Left lung (tissue), 10 donors: ENCODE measurements around the gene SV2B. TPM values are rescaled to one million over a fixed set of nuclear protein-coding genes. Genes with fewer than 3 reads are reported as not detected.

ENCODE experiments used
- ATAC-seq: fragments of 200-7000 bp; cut with Tn5 transposase; one replicate; pipeline ENCODE4 v1.9.1; 2020; ENCODE audit warnings: moderate library complexity
- DNase-seq, 4 donors: peaks; one replicate each; pipeline ENCODE4 v3.0.0-alpha.2; 2013 to 2020
- H3K27ac ChIP-seq, 2 donors: fragments of 200-600 bp; sonication (generic) in 1 of 2; one replicate each; pipeline versions ENCODE4 v1.5.0 to v1.8.0; 2020 to 2021
- H3K27me3 ChIP-seq, 2 donors: fragments of 200-600 bp; sonication (generic) in 1 of 2; one replicate each; pipeline versions ENCODE4 v1.5.0 to v1.8.0; 2020 to 2021
- H3K36me3 ChIP-seq, 2 donors: fragments of 200-600 bp; sonication (generic) in 1 of 2; one replicate each; pipeline versions ENCODE4 v1.5.0 to v1.8.0; 2020 to 2021
- H3K4me1 ChIP-seq, 2 donors: fragments of 200-600 bp; one replicate each; pipeline ENCODE4 v1.8.0; 2021
- H3K4me3 ChIP-seq, 2 donors: fragments of 200-600 bp; sonication (generic) in 1 of 2; one replicate each; pipeline versions ENCODE4 v1.5.0 to v1.8.0; 2020 to 2021; ENCODE audit warnings: mild to moderate bottlenecking in 1 of 2
- H3K9me3 ChIP-seq, 2 donors: fragments of 200-600 bp; sonication (generic) in 1 of 2; one replicate each; pipeline versions ENCODE4 v1.5.0 to v1.8.0; 2020 to 2021
- intact Hi-C, 2 donors: fragments of 100-400 bp; cut with DNase I; formaldehyde crosslinking; loops; one replicate each; pipeline versions ENCODE4 v1.11.2 to v1.14.2; 2022
- polyA plus RNA-seq, 6 donors: library from polyadenylated mRNA; unstranded; fragments of 120-200 nt; gene quantifications; one replicate each; pipeline ENCODE4 v1.2.1, GENCODE V29; 2013; ENCODE audit not compliant: insufficient read length in 6 of 6
- total RNA-seq, 2 donors: library from RNA; stranded (reverse); fragmentation: NEBNext Ultra II Directional; extraction: Animal tissue kit (Norgen Biotek cat#: 25700); gene quantifications; one replicate each; pipeline ENCODE4 v1.2.1, GENCODE V29; 2021
- TF ChIP-seq, protein P1 (sequence below), 2 donors: fragments of 200-600 bp; sonication (generic) in 1 of 2; IDR thresholded peaks; one replicate each; pipeline versions ENCODE4 v1.5.0 to v1.8.0; 2021; ENCODE audit warnings: antibody characterized with exemption in 2 of 2
- donor health status: DM: no; HTN: yes; CAD: no.
- donor health status: DM: no; HTN: no; CAD: no.

Gene SV2B
- total and polyA plus RNA-seq, 8 donors, result 0.58 to 3.2 (median 1.4) TPM

DNA sequence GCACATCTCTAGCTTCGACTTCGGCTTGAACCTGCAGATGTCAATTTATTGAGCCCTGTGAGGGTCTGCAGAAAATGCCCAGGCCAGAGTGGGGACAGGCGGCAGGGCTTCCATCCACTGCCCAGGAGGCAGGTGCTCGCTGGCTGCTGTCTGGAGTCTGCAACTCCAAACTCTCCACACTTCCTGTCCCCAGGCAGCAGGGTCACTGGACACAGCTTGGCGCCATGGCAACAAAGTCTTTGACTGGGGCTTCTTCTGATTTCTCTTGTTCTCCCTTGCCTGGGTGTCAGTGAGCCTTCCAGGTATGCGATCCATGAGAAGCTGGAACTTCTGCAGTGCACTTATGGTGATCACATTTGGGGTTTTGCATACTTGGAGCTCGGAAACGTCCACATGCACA, 33.5 kb downstream of the SV2B start:
- H3K36me3 ChIP-seq, result no peaks in the 10 kb centered on the region
- intact Hi-C loops, result no loop called here
- H3K4me1 ChIP-seq, result no peaks in the 10 kb centered on the region
- no peak for ATAC-seq
- H3K27me3 ChIP-seq, result peaks cover 3 to 39% of the 10 kb centered on the region in 2 donors
- TF ChIP-seq, protein P1, sequence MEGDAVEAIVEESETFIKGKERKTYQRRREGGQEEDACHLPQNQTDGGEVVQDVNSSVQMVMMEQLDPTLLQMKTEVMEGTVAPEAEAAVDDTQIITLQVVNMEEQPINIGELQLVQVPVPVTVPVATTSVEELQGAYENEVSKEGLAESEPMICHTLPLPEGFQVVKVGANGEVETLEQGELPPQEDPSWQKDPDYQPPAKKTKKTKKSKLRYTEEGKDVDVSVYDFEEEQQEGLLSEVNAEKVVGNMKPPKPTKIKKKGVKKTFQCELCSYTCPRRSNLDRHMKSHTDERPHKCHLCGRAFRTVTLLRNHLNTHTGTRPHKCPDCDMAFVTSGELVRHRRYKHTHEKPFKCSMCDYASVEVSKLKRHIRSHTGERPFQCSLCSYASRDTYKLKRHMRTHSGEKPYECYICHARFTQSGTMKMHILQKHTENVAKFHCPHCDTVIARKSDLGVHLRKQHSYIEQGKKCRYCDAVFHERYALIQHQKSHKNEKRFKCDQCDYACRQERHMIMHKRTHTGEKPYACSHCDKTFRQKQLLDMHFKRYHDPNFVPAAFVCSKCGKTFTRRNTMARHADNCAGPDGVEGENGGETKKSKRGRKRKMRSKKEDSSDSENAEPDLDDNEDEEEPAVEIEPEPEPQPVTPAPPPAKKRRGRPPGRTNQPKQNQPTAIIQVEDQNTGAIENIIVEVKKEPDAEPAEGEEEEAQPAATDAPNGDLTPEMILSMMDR (IDR thresholded peaks at IDR 0.05), result no peak
- H3K27ac ChIP-seq, result no peak overlapping the region
- H3K9me3 ChIP-seq, result no peaks in the 10 kb centered on the region
- DNase-seq, result no peak
- no peak overlapping the region for H3K4me3 ChIP-seq

DNA sequence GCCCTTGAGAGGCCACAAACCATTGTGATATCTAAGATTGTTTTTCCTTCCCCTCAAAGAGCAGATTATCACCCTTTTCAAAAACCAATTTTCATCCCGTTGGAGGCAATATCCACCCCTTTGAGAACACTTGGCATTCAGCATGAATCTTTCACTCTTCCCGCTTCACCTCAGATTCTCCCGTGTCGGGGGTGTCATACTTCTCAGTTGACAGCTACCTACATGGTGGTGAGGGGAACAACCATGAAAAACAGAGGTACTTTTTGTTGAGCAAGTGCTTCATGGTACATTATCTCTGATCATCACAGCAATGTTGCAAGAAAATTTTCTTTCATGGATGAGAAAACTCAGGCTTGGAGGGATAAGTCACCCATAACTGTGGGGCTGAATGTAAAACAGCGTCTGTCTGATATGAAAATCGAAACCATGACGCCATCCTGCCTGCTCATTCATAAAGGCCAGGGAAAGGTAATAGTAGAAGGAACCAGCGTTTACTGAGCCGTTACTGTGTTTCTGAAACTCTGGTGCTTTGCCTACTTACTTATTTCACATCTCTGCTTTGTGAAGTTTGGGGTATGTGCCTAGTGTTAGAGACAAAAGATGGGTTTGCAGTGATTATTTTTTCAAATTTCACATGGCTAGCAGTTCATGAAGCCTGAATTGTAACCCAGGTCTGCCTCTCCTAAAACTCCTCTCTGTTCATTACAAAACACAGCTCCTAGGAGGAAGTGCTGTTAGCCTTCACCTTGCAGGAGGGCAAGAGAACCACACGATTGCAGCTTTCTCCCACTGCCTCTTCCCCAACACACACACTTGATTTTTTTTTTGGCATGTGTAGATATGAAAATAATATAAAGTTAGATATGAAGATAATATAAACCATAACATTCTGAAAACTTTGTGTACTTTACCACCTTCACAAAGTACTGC, 35.4 kb downstream of the SV2B start:
- no peak overlapping the region for H3K27ac ChIP-seq
- H3K4me3 ChIP-seq, result no peak overlapping the region
- ATAC-seq (no peak), DNase-seq (no peak)
- no peaks in the 10 kb centered on the region for H3K4me1 ChIP-seq
- TF ChIP-seq, protein P1 (IDR thresholded peaks at IDR 0.05), result no peak
- no peaks in the 10 kb centered on the region for H3K36me3 ChIP-seq
- intact Hi-C loops, result no loop called here
- H3K9me3 ChIP-seq, result no peaks in the 10 kb centered on the region
- peaks cover 3 to 20% of the 10 kb centered on the region in 2 donors for H3K27me3 ChIP-seq

DNA sequence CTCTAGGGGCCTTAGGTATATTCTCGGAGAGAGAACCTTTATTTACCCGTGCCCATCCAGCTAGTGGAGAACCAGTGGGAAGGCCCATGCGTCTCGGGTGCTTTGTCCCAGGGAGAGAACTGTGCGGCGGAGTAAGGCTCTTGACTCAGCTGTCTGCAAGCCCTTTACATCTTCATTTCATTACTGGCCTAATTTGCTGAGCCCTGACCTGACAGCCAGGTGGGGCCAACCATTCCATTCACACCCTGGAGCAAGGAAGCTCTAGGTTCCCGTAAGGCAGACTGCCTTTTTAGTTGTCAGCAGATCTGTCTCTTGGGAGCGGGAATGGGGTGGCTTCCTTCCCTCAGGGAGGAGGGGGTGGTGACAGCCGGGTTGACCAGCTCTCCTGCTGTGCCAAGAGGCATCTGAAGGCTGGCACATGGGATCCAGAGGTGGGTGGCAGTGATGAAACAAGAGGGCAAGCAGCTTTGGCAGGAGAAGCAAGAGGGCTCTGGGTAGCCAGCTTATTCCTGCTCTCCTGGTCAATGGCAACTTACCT, 36.4 kb downstream of the SV2B start:
- Histone ChIP-seq H3K27ac (no peak overlapping the region), H3K27me3 (peaks cover 3 to 20% of the 10 kb centered on the region in 2 donors), H3K4me3 (no peak overlapping the region), H3K4me1 (no peaks in the 10 kb centered on the region), H3K9me3 (no peaks in the 10 kb centered on the region), H3K36me3 (no peaks in the 10 kb centered on the region)
- DNase-seq, result no peak
- TF ChIP-seq, protein P1 (IDR thresholded peaks at IDR 0.05), result no peak
- no peak for ATAC-seq
- intact Hi-C loops, result no loop called here

- no peak overlapping the region for H3K4me3 ChIP-seq
- no peaks in the 10 kb centered on the region for H3K4me1 ChIP-seq
- ATAC-seq (no peak), DNase-seq (no peak)
- H3K27ac ChIP-seq, result no peak overlapping the region
- peaks cover 3 to 13% of the 10 kb centered on the region in 2 donors for H3K27me3 ChIP-seq
- H3K36me3 ChIP-seq, result no peaks in the 10 kb centered on the region
- H3K9me3 ChIP-seq, result no peaks in the 10 kb centered on the region
- intact Hi-C loops, result no loop called here
- TF ChIP-seq, protein P1 (IDR thresholded peaks at IDR 0.05), result no peak
Measured at GRCh38 chr15:91140601-91141000, 40.5 kb downstream of the SV2B start.

DNA sequence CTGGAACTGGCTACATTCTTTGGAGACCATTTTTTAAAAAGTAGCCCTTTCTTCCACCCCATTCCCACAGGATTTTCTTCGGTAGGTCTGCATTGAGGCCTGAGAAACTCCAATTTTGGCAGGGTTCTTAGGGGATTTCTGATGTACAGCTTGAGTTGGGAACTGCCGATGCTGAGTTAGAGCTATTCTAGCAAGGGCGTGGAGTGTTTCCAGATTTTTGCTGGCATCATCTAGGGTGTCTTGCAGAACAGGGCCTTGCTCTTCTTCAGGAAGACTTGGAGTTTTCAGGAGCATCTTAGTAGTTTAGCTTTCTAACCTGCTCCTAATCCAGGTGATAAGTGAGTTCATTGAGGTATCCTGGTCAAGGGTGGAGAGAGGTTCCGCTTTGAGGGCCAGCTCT, 41.0 kb downstream of the SV2B start:
- no peak for DNase-seq

More for the DNA sequence above, 41.0 kb downstream of the SV2B start:
- no peak overlapping the region for H3K4me3 ChIP-seq
- no peaks in the 10 kb centered on the region for H3K36me3 ChIP-seq
- H3K9me3 ChIP-seq, result no peaks in the 10 kb centered on the region
- H3K27me3 ChIP-seq, result peaks cover 3 to 11% of the 10 kb centered on the region in 2 donors
- intact Hi-C loops, result no loop called here
- H3K27ac ChIP-seq, result no peak overlapping the region
- TF ChIP-seq, protein P1 (IDR thresholded peaks at IDR 0.05), result no peak
- no peak for ATAC-seq
- H3K4me1 ChIP-seq, result no peaks in the 10 kb centered on the region
